Activated CD4-positive, alpha-beta memory T cell treated with anti-CD3 and anti-CD28 coated beads, Interleukin-2, amount 10 ng/mL, durations not matched to agents 7 days and 5 days (primary cell): ENCODE results near the gene SMIM38. TPM values are rescaled to one million over a fixed set of nuclear protein-coding genes. Genes with fewer than 3 reads are reported as not detected.
"Not testable (repeated sequence)": the region's sequence is repeated elsewhere in the genome, so short reads cannot be mapped to it uniquely, and the experiment has no call there.

ENCODE experiments used
- CTCF ChIA-PET: fragments of 350-600 bp; sonication (Branson Sonifier 250); formaldehyde crosslinking; loops from one replicate; lab custom pipeline; 2021; ENCODE audit warnings: antibody characterized with exemption, inconsistent platforms; lab: Charles Lee
- POLR2A ChIA-PET: fragments of 350-600 bp; sonication (Branson Sonifier 250); formaldehyde crosslinking; loops from one replicate; lab custom pipeline; 2021; ENCODE audit warnings: antibody characterized with exemption; lab: Charles Lee
- DNase-seq: peaks from one replicate; pipeline ENCODE4 v3.0.0-alpha.2; 2020
- H3K27ac Mint-ChIP-seq: one replicate; pipeline ENCODE4 v1.8.0; 2021; ENCODE audit warnings: mild to moderate bottlenecking, mixed read lengths
- H3K27me3 Mint-ChIP-seq: one replicate; pipeline ENCODE4 v1.8.0; 2021; ENCODE audit warnings: mixed read lengths
- H3K36me3 Mint-ChIP-seq: one replicate; pipeline ENCODE4 v1.8.0; 2021; ENCODE audit warnings: low read depth, mixed read lengths
- H3K4me1 Mint-ChIP-seq: one replicate; pipeline ENCODE4 v1.8.0; 2021; ENCODE audit warnings: mixed read lengths
- H3K4me3 Mint-ChIP-seq: one replicate; pipeline ENCODE4 v1.8.0; 2021; ENCODE audit warnings: mild to moderate bottlenecking, mixed read lengths
- H3K9me3 Mint-ChIP-seq: one replicate; pipeline ENCODE4 v1.8.0; 2021; ENCODE audit warnings: mixed read lengths
- total RNA-seq, 2 experiments: library from RNA; stranded (reverse); gene quantifications; one replicate each; pipeline ENCODE4 v1.2.3, GENCODE V29; 2021

Gene SMIM38
- total RNA-seq, 2 experiments from 2014 or later = 0.13 to 0.18 TPM

DNA sequence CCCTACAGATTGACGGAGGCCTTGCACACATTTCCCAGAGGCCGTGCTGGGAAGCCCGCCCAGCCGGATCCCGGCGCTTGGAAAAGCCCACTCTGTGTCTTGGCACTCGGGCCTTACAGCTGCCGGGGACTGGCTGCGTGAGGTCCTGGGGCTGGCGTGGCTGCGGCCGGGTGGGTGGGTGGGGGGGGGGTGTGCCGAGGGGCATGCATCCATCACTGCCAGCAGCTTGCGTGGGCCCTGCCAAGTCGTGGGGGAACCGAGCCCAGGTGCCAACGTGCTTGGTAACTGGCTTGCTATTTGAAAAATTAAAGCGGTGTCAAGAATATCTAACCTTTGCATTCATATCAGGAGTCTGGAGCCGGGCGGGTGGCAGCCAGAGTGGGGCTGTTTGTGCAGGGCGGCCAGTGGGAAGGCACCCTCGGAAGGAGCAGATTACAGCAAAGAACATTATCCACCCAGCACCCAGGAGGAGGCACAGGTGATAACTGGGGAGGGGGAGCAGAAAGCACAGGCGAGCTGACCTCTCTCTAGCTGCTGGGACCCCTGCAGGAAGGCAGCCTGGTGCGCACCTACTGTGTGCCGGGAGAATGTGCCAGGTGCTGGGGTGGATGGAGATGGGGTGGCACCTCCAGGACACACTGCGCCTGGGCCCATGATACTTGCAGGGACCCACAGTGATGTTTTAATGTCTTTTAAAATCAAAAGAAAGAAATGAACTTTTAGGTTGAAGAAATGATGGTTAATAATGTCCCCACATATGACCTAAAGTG lies 28.5 kb upstream of the SMIM38 start:
- CTCF ChIA-PET = no interaction called here
- H3K9me3 Mint-ChIP-seq = peaks cover 4% of the 10 kb centered on the region
- POLR2A ChIA-PET = no interaction called here

DNA sequence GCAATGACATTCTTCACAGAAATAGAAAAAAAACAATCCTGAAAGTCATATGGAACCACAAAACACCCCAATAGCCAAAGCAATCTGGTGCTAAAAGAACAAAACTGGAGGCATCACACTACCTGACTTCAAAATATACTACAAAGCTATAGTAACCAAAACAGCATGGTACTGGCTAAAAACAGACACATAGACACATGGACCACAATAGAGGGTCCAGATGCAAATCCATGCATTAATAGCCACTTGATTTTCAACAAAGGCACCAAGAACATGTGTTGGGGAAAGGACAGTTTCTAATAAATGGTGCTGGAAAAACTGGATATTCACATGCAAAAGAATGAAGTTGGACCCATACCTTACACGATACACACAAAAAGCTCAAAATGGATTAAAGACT lies 27.9 kb upstream of the SMIM38 start:
- no peaks in the 10 kb centered on the region for H3K27me3 Mint-ChIP-seq
- CTCF ChIA-PET = no interaction called here
- no peaks in the 10 kb centered on the region for H3K36me3 Mint-ChIP-seq
- no peak for DNase-seq
- H3K4me3 Mint-ChIP-seq = no peak overlapping the region
- POLR2A ChIA-PET = no interaction called here
- peaks cover 4% of the 10 kb centered on the region for H3K9me3 Mint-ChIP-seq
- peaks cover 13% of the 10 kb centered on the region for H3K4me1 Mint-ChIP-seq
- no peak overlapping the region for H3K27ac Mint-ChIP-seq

More for the DNA sequence above, 28.5 kb upstream of the SMIM38 start:
- DNase-seq = no peak
- Mint-ChIP-seq H3K27me3 (no peaks in the 10 kb centered on the region), H3K36me3 (no peaks in the 10 kb centered on the region), H3K27ac (no peak overlapping the region), H3K4me3 (no peak overlapping the region), H3K4me1 (peaks cover 19% of the 10 kb centered on the region)

GRCh38 chr11:69129053-69129452 lies 26.7 kb upstream of the SMIM38 start:
- no peak overlapping the region for H3K27ac Mint-ChIP-seq
- ChIA-PET POLR2A (no interaction called here), CTCF (no interaction called here)
- no peak overlapping the region for H3K4me3 Mint-ChIP-seq
- no peak for DNase-seq
- H3K36me3 Mint-ChIP-seq = no peaks in the 10 kb centered on the region
- H3K4me1 Mint-ChIP-seq = peaks cover 4% of the 10 kb centered on the region
- H3K9me3 Mint-ChIP-seq = peaks cover 7% of the 10 kb centered on the region
- H3K27me3 Mint-ChIP-seq = no peaks in the 10 kb centered on the region

GRCh38 chr11:69129647-69130046 lies 26.1 kb upstream of the SMIM38 start:
- Mint-ChIP-seq H3K9me3 (peaks cover 7% of the 10 kb centered on the region), H3K27me3 (no peaks in the 10 kb centered on the region), H3K4me1 (no peaks in the 10 kb centered on the region), H3K36me3 (no peaks in the 10 kb centered on the region), H3K4me3 (no peak overlapping the region), H3K27ac (no peak overlapping the region)
- no peak for DNase-seq
- CTCF ChIA-PET = no interaction called here
- POLR2A ChIA-PET = no interaction called here

- Mint-ChIP-seq H3K27ac (no peak overlapping the region), H3K4me3 (no peak overlapping the region), H3K4me1 (no peaks in the 10 kb centered on the region), H3K9me3 (peaks cover 7% of the 10 kb centered on the region), H3K36me3 (no peaks in the 10 kb centered on the region), H3K27me3 (no peaks in the 10 kb centered on the region)
- no peak for DNase-seq
- ChIA-PET CTCF (no interaction called here), POLR2A (no interaction called here)
These were observed 25.1 kb upstream of the SMIM38 start for GRCh38 chr11:69130654-69131053.

DNA sequence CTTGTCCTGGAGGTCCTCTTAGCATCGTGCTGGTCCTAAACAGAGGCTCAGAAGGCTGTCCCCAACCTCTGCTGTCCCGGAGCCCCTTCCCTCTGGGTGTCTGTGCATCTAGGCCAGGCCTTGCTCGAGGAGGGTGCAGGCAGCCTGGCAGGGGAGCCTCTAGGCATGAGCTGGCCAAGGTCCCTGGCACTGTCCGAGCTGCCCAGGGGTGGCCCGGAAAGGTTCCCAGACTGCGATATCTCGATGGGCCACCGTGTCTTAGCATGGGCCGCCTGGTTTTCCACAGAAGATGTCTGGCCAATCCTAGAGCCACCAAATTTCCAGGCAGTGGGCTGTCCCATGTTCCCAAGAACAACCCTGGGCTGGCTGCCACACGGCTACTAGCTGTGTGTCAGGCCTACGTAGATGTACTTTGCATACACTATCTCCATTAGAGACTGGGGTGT lies 24.6 kb upstream of the SMIM38 start:
- CTCF ChIA-PET = no interaction called here
- Mint-ChIP-seq H3K27ac (no peak overlapping the region), H3K27me3 (no peaks in the 10 kb centered on the region), H3K36me3 (no peaks in the 10 kb centered on the region), H3K4me1 (no peaks in the 10 kb centered on the region), H3K4me3 (no peak overlapping the region), H3K9me3 (peaks cover 7% of the 10 kb centered on the region)
- DNase-seq = no peak
- POLR2A ChIA-PET = no interaction called here

DNA sequence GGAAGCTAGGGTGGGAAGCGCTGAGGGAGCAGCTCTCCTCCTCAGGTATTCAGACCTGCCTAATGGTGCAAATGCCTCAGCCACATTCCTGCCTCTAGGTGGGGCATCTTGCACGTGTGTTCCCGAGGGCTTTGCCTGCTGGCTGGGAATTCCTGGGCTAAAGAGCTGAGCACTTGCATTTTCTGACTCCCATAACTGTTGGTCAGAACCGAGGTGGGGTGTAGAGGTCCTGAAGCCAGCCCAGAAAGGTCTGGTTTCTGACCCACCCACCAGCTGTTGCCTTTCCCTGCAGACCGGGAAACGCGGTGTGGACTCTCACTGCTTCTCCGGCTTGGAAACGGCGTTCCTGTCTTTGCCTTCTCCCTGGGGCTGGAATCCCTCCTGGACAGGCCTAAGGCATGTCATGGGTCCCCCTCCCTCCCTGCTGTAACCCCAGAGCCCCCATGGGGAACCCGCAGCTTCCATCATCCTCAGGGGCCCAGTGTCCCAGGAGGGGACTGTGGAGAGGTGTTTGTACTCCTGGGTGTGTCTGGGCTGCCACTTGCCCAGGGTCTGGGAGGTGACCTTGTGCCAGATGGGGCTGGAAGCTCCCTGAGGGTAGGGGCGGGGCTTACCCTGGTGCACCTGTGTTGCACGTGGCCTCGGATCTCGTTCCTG lies 24.0 kb upstream of the SMIM38 start:
- peaks cover 7% of the 10 kb centered on the region for H3K9me3 Mint-ChIP-seq
- no peak overlapping the region for H3K27ac Mint-ChIP-seq
- no peak overlapping the region for H3K4me3 Mint-ChIP-seq
- H3K36me3 Mint-ChIP-seq = no peaks in the 10 kb centered on the region
- no peaks in the 10 kb centered on the region for H3K4me1 Mint-ChIP-seq
- POLR2A ChIA-PET = no interaction called here
- H3K27me3 Mint-ChIP-seq = no peaks in the 10 kb centered on the region
- CTCF ChIA-PET = no interaction called here
- no peak for DNase-seq

DNA sequence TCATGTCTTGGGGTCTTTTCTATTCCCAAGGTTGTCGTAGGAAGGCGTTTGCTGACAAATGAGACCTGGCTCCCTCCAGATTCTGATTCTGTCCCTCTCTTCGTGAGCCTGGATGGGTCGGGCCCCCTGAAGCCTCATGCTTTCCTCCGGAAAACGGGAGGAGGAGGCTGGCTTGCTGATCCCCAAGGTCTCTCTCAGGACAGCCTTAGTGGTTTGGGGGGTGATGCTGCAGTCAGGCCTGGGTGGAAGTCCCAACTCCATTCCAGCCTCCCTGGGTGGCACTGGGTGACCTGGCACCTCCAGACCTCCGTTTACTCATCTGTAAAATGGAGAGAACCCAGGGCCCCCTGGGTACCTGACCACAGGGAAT lies 23.4 kb upstream of the SMIM38 start:
- Mint-ChIP-seq H3K36me3 (no peaks in the 10 kb centered on the region), H3K9me3 (peaks cover 7% of the 10 kb centered on the region), H3K4me1 (no peaks in the 10 kb centered on the region), H3K27me3 (no peaks in the 10 kb centered on the region), H3K4me3 (no peak overlapping the region), H3K27ac (no peak overlapping the region)
- POLR2A ChIA-PET = no interaction called here
- CTCF ChIA-PET = no interaction called here
- DNase-seq = no peak

GRCh38 chr11:69133251-69133650 lies 22.5 kb upstream of the SMIM38 start:
- no peak overlapping the region for H3K27ac Mint-ChIP-seq
- H3K4me1 Mint-ChIP-seq = no peaks in the 10 kb centered on the region
- CTCF ChIA-PET = no interaction called here
- H3K36me3 Mint-ChIP-seq = no peaks in the 10 kb centered on the region
- POLR2A ChIA-PET = no interaction called here
- peaks cover 7% of the 10 kb centered on the region for H3K9me3 Mint-ChIP-seq
- H3K4me3 Mint-ChIP-seq = no peak overlapping the region
- DNase-seq = no peak
- no peaks in the 10 kb centered on the region for H3K27me3 Mint-ChIP-seq

DNA sequence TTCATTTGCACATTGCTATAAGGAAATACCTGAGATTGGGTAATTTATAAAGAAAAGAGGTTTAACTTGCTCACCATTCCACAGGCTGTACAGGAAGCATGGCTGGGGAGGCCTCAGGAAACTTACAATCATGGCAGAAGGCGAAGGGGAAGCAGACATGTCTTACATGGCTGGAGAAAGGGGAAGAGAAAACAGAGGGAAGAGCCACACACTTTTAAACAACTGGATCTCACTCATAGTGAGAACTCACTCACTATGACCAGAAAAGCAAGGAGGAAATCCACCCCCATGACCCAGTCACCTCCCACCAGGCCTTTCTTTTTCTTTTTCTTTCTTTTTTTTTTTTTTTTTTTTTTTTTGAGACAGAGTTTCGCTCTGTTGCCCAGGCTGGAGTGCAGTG lies 21.6 kb upstream of the SMIM38 start:
- POLR2A ChIA-PET = not testable (repeated sequence)

DNA sequence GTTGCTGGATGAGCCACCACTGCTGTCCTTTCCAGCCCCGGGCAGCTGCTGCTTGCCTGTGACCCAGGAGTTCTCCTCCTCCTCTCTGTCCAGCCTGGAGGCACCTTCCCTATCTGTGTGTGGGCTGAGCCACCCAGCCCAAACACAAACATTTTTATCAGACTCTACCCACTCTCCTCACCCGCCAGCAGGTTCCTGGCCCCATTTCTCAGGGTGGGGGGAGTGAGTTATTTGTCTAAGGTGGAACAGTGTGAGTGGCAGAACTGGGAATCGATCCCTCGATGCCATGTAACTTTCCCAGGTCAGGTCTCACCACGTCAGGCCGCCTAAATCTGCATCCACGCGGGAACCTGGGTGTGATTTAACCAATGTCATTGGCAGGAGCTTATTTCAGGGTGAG lies 20.8 kb upstream of the SMIM38 start:
- CTCF ChIA-PET = no interaction called here

More for the DNA sequence above, 21.6 kb upstream of the SMIM38 start:
- H3K27ac Mint-ChIP-seq, H3K9me3 Mint-ChIP-seq, H3K4me1 Mint-ChIP-seq, H3K4me3 Mint-ChIP-seq, H3K36me3 Mint-ChIP-seq, CTCF ChIA-PET, DNase-seq, H3K27me3 Mint-ChIP-seq: not testable (repeated sequence)

DNA sequence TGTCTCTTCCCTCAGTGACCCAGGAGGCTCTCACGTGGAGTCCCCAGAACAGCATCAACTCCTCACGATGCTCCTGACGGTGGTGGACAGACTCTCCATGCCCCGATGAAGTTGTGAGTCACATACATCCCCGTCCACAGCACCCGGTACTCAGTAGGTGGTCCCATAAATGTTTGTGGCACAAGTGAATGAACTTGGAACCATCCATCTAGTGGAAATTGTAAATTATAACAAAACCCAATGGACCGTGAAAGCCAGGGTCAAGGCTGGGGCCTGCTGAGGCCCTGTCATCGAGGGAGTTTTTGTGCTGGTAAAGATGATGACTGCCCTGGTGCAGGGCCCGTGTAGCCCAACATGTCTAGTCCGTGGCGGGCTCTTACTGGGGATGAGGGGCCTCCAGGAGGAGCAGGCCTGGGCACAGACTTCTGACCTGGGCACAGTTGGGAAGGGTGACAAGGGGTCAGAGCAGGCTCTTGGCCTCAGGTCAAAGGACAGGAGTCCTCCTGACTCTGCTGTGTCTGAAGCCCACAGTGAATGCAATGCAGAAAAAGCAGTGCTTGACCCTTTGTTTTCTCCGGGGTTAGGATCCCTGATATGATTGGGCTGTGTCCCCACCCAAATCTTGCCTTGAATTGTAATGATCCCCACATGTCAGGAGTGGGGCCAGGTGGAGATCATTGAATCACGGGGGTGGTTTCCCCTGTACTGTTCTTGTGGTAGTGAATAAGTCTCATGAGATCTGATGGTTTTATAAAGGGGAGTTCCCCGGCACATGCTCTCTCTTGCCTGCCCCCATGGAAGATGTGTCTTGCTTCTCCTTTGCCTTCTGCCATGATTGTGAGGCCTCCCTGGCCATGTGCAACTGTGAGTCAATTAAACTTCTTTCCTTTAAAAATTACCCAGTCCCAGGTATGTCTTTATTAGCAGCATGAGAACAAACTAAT lies 20.0 kb upstream of the SMIM38 start:
- Mint-ChIP-seq H3K27ac (no peak overlapping the region), H3K4me3 (no peak overlapping the region), H3K4me1 (no peaks in the 10 kb centered on the region), H3K36me3 (no peaks in the 10 kb centered on the region), H3K27me3 (no peaks in the 10 kb centered on the region), H3K9me3 (peaks cover 3% of the 10 kb centered on the region)
- no peak for DNase-seq
- POLR2A ChIA-PET = no interaction called here
- CTCF ChIA-PET = no interaction called here

More for the DNA sequence above, 20.8 kb upstream of the SMIM38 start:
- Mint-ChIP-seq H3K9me3 (peaks cover 3% of the 10 kb centered on the region), H3K36me3 (no peaks in the 10 kb centered on the region), H3K27me3 (no peaks in the 10 kb centered on the region), H3K4me1 (no peaks in the 10 kb centered on the region), H3K27ac (no peak overlapping the region), H3K4me3 (no peak overlapping the region)
- POLR2A ChIA-PET = no interaction called here
- no peak for DNase-seq

GRCh38 chr11:69136471-69136870 lies 19.3 kb upstream of the SMIM38 start:
- Mint-ChIP-seq H3K4me3 (no peak overlapping the region), H3K27ac (no peak overlapping the region), H3K27me3 (no peaks in the 10 kb centered on the region), H3K9me3 (peaks cover 3% of the 10 kb centered on the region), H3K36me3 (no peaks in the 10 kb centered on the region), H3K4me1 (no peaks in the 10 kb centered on the region)
- ChIA-PET POLR2A (no interaction called here), CTCF (no interaction called here)
- no peak for DNase-seq
